ENCODE results near the gene NMRAL1.

Gene NMRAL1

DNA sequence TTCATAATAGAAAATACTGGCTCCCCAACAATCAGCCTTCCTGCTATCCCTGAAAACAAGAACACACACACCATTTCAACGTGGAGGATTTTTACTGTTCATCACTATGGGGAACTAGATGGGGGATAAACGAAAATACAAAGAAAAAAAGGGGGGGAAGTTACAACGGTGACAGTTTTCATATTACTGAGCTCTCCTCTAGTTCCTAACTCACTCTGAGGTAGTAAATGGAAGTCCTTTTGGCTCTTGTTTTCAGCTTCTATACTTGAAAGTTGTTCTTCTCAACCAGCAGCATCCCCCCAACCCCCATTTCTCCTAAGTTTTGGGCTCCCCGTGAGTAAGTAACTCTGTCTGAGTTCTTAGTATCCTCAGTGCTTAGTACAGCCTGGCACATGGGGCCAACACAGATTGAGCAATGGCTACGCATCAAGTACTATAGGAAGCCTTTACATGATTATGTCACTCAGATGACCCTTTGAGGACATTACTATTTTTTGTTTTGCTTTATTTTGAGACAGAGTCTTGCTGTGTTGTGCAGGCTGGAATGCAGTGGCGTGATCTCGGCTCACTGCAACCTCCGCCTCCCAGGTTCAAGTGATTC is 53.8 kb downstream of the NMRAL1 start:
- FAIRE-seq, result no peak

- no peak for FAIRE-seq
These were observed 54.9 kb downstream of the NMRAL1 start for GRCh38 chr16:4419402-4419959.

DNA sequence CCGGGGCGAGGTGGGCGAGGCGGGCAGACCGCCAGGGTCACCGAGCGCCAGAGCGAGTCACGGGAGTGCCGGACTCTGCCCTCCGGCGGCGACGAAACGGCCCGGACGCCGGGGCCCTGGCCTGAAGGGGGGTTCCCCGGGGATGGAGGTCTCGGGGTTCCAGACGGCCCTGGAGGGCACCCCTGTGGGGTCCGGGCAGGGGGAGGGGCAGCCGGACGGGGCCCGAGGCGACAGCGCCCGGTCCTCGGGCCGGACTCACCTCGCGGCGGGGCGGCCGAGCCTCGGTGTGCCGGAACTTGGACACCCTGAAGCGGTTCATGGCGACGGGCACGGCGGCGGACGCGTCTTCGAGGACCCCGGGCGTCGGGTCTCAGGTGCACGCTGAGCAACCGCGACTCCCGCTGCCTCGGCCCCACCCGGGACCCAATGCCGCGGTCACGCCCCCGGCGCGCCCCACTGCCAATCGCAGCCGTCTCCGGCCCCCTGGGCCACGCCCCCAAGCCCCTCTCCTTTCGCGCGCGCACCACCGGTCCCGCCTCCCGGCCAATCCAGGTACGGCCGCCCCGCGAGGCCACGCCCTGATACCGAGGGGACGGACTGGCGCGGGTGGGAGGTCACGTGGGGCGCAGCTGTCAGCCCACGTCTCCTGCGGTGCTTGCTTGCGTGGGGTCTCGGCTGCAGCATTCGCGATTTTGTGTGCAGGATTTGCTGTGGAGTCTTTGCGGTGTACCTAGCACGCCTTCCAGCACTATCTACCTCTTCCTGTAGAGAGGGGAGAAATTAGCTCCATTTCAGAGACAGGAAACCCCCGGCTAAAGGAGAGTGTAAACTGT is 58.0 kb downstream of the NMRAL1 start, which contains the start of gene CORO7:
Gene CORO7 (minus strand): TSS at position 397 of the 833 bp plus-strand sequence. CDS start 78 bp downstream, at position 319.
- FAIRE-seq, result no peak

- no peak for FAIRE-seq
These were observed 58.8 kb downstream of the NMRAL1 start for GRCh38 chr16:4415538-4416199.

DNA sequence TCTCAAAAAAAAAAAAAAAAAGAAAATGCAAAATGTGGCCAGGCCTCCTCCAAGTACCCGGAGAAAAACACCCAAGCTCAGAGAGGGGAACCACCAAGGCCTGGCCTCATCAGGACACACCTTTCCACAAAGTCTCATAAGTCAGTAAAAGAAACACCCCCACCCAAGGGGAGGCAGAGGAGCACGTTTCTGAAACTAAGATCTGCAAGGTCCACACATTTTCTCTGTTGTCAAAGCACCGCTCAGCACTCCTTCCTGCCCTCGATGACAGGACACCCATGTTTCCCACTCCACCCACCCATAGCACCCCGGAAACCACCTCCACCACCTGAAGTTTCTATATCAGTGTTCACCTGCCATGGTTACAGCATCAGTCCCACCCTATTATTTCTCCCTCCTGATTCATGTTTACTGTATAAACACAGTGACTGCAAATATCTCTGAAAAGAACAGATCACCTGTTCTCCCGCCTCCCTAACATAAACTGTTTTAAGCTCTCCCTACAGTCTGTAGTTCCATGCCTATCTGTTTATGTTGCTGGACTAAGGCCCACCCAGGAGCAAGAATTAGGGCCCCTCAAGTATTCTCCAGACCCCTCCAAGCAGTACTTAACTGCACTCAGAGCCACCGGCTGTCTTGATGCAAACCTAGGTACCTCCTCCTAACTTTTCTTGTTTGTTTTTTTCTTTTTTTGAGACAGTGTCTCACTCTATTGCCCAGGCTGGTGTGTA is 60.1 kb downstream of the NMRAL1 start:
- no peak for FAIRE-seq

GRCh38 chr16:4412854-4413253 is 61.6 kb downstream of the NMRAL1 start:
- no peak for FAIRE-seq

- FAIRE-seq, result no peak
These were observed 62.3 kb downstream of the NMRAL1 start for GRCh38 chr16:4412159-4412558.

All from colon (tissue), 2 donors.